Measurements from ENCODE around the gene CEP164.
"Not testable (repeated sequence)": the region's sequence is repeated elsewhere in the genome, so short reads cannot be mapped to it uniquely, and the experiment has no call there.

Gene CEP164

DNA sequence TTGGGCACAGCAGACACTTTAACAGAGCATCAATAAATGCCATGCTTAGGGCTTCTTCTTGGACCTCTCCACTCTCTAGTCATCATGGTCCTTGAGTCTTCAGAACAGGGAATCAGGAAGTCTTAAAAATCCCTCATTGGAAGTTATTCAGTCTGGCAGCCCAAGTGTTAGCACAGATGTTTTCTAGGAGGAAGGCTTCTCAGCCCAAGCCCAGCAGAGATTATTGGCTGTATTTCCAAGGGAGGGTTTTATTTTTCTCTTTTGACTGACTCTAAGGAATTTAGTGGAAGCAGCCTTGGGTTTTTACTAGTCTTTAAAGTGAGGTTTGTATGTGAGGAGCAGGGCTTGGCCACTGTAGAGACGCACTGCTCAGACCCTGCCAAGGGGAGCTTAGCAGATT is 41.9 kb downstream of the CEP164 start:
- peak; percentile 36 for DNase-seq

DNA sequence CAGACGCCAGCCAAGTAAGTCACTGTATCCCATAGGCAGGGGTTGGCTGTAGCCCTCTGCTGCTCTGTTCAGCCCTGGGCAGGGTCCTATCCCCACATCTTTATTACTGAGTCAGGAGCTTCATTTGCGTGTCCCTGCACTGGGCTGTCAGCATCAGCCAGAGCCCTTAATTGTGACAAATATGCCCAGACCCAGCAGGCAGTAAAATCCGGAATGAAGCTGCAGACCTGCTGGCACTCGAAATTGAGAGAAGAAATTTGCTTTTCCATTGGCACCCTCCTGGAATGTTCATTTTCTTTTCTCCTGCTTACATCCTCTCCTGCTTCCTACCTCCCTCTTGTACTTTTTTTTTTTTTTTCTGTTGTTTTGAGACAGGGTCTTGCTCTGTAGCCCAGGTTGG is 43.8 kb downstream of the CEP164 start:
- DNase-seq, result no peak

DNA sequence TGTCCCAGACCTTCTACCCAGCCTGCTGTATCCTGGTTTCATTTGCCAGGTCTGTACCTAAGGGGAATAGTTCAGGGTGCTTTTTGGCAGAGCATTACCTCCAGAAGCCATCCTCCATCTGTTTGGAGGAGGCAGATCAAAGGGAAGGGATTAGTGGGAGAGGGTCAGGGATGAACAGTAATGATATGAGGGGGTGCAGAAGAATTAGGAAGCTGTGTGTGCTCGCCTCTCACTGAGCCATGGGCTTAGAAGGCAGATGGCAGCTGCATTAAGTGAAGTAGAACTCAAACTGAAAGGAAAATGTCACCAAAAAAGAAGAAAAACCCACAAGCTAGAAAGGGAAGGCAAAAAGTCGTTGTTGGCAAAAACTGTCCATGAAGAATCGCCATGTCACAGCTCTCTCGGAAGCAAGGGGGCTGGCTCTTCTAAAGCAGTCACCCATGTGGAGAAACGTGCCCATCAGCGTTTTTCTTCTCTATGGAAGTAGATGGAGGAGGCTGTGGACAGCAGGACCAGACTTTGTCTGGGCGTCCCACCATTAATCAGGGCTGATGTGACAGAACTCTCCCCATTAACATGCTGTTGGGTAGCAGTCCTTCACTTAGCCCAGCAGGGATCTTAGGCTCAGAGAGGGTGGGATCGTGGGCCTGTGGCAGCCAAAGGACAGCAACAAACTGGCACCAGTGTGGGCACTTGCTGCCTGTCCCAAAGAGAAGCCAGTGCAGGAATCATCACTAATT is 46.8 kb downstream of the CEP164 start:
- DNase-seq, result no peak

DNA sequence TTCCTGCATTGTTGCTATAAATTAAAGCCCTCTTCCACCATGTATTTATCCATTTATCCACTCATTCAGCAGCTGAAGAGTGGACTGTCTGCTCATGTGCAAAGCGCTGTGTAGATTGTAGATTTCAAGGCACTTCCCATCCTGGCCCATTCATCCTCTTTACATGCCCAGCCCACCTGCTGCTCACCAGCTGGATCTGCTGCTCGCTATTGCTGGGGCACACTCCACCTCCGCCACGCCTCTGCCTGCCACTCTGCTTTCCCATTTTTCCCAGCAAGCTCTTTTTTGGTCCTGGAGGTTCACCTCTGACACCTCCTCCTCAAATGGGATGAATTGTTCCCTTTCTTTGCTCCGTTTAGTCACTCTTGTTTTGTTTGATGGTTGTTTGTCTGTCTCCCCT is 48.3 kb downstream of the CEP164 start:
- DNase-seq, result no peak

DNA sequence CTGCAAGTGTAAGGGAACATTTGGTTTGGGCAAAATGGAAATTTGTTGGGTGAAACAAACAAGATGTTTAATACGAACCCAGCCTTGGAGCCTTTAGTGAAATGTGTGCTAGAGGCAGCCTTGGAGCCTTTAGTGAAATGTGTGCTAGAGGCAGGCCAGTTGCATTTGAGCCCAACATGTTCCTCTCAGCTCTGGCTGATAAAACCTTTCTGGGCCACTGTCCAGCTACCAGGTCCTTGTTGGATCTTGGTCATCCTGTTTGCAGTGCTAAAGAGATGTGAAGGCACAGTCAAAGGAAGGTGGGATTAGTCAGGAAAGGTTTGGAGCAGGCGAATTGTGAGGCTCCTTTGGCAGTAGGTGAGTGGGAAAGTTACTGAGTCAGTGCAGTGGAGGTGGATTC is 48.9 kb downstream of the CEP164 start:
- no peak for DNase-seq

DNA sequence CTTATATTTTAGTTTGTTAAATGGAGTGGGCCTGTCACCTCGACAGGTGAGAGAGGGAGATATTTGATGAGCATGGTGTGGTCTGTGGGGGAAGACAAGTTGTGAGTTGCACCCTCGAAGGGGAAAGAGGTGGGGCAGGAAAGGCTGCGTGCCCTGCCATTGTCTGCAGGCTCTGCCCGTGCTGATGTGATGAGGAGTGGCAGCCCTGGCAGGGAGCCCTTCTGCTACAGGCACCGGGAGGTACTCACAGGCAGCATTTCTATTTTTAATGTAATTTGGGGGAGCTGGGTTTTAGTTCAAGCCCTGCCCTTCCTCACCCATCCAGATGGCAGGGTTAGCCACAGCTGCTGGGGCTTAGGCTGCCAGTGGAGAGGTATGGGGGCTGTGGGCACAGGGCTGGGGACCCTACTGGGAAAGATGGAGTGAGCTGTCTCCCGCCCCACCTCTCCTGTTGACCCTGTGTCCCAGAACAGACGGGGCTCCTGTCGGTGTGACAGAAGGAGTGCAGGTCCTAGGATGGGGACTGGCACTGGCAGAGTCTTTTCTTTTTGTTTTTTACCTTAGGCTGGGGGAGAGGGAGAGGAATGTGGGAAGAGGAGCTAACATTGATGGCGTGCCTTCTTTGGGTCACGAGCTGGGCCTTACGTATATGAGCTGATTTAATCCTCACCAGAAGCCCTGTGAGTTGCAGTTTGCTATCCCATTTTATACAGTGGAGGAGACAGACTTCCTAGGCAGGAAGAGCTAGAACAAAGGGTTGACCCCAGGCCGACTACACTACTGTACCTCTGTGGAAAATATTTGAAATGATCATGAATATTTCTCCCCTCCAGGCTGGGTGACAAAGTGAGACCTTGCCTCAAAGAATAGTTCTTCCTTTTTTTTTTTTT is 51.6 kb downstream of the CEP164 start:
- DNase-seq, result no peak

DNA sequence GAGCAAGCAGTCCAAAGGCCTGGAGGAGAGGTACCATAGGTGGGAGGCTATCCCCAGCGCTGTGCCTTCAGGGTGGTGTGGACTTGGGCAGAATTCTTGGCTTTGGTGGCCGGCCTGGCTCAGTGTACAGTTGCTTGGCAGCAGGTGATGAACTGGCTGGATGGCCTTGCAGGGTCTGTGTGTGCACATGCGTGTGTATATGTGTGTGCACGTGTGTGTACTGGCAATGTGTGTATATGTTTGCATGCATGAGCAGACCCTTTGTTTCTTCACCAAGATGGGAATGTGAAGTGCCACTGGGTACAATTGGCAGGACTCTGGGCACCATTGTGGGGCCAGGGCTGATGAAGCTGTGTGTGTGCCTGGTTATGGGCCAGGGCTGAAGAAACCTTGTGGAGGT is 53.0 kb downstream of the CEP164 start:
- DNase-seq, result no peak

DNA sequence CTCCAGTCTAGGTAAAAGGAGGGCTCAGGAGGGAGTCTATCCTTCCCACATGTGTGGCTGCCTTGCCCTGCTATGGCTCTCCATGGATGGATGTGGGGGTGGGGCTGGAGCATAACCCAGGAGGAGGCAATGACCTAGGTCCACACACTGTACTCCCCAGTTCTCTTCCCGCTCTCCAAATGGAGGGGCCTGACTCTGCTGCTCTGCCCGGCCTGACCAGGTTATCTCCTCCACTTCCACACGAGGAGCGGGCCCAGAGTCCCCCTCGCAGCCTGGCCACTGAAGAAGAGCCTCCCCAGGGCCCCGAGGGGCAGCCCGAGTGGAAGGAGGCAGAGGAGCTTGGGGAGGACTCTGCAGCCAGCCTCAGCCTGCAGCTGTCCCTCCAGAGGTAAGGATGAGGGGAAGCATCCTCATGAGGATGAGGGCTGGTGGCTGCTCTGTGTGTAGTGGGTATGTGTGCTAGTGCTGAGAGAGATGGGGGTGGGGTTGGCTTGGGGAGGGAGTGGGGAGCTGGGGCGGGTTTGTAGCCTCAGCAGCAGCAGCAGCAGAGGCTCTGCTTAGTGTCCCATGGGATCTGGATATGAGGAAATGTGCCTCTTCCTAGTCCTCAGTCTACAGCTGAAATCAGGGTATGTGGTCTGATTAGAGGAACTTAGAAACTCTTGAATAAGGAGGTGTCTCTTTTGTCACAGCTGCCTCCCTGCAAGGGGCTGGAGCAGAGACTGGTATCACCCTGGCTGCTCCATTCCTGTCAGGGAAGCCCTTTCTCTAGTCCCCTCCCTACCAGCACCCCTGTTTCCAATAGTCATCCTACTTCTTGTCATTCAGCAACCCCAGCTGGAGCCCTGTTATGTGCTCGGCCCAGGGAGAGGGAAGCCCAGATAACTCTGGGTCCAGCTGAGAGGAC is 54.1 kb downstream of the CEP164 start:
- no peak for DNase-seq

DNA sequence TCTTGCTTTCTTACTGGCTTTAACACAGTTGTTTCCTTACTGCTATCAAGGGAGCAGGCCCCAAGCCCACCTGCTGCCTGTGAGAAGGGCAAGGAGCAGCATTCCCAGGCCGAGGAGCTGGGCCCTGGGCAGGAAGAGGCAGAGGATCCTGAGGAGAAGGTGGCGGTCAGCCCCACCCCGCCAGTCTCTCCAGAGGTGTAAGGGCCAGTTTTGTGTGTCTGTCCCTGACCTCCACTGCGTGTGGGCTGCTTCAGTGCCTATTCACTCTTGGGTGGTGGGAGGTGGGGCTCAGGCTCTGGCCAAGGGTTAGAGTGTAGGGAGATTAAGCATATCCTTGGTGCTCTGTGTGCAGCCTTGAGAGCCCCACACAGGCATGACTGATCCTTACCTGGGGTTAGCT is 55.1 kb downstream of the CEP164 start:
- no peak for DNase-seq

DNA sequence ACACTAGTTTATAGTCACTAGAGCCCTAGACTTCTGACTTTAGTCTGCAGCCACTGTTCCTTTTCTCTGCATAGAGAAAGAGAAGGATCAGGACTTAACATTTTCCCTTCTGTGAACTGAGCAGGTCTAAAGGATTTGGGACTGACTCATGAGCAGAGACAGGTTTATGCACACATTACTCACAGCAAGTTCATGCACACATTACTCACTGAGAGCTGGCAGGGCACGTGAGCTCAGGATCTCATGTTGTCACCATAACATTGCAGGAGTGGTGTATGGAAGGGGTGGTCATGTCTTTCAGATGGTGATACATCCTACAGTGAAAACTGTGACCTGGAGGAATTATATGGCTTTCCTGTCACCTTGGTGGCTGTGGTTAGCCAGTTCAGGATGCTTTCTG is 56.4 kb downstream of the CEP164 start:
- no peak for DNase-seq

DNA sequence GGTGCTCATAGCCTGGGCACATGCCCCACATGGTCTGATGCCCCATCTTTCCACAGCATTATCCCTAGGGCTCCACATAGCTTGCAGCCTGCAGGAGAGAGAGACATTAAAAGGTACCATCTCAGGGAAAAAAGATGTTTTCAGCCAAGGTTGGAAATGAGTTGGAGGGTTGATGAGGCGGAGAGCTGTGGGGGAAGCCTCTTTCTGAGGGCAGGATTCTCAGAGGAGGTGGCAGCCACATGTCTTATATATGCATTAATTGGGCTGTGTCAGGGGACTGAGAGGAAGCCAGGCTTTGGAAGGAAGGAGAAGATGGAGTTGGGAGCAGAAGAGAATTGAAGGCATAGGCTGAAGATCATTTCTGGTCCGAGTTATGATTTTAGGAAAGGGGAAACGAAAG is 57.8 kb downstream of the CEP164 start:
- no peak for DNase-seq

DNA sequence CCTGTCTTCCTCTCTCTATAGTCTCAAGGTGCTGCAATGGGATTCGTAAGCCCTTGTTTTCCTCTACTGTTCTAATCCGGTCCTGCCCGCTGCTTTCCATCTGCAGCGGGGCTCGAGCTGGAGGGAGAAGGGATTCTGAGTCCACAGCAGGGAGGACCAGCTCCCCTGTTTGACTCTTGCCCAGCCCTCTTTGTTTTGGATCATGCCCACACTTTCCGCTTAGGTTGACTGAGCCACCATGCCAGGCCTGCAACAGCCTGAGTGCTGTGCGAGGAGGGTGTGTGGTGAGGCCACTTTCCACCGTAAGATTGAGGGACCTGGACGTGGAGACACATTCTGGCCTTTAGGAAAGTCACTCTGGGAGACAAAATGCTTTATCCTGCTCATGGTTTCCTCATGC is 58.3 kb downstream of the CEP164 start:
- no peak for DNase-seq

DNA sequence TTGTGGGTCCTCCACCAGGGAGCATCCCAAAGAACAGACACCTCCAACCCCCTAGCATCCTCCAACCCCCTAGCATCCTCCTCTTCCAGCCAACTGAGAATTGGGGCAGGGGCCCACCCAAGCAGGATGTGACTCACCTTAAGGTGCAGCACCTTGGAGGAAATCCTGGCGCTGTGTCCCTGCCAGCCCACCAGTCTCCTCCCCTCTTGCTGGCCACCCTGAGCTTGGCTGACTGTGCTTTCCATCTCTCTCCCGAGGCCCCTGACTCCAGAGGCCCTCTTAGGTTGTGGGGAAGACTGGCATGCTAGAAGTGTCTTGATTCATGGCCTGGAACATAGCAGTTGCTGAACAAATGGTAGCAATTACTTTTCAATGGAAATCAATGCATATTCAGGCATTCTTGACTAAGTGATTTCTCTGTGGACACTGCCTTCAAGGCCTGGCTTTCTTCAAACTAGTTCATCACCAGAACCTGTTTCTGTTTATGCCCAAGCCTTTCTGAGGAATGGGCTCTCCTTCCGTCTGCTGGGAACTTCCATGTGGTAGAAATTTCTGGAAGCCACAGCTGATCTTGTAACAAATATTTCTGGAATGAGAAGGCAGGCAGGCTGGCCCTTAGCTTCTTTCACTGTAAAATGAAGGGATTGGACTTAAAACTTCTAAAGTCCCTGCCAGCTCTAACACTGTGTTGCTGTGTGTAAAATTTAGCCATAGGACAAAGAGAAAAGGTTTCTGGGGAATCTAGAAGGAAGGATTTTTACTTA is 60.5 kb downstream of the CEP164 start:
- DNase-seq, result no peak

DNA sequence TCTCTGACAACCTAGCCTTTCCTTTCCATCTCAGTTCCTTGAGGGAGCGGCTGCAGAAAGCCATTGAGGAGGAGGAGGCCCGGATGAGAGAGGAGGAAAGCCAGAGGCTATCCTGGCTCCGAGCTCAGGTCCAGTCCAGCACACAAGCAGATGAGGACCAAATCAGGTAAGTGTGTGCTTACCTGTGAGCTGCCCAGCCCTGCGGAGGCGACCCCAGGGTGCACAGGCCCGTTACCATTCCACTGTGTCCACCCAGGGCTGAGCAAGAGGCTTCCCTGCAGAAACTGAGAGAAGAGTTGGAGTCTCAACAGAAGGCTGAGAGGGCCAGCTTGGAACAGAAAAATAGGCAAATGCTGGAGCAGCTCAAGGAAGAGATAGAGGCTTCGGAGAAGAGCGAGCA is 63.1 kb downstream of the CEP164 start:
- no peak for DNase-seq

DNA sequence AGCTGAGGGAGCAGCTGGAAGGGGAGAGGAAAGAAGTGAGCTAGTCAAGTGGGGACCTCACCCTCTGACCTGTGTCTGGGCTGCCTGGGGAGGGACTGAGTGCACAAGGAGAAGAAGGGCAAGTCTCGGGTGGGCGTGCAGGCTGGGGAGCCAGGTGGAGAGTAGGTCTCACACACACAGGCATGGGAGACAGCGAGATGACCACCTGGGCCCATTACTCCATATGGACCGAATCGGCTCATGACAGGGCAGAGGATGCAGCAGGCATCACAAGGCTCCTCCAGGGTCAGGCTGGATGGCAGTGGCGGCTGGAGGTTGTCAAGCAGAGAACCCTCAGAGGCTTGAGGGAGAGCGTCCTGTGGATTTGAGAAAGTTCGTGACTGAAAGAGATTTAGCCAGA is 63.5 kb downstream of the CEP164 start:
- DNase-seq, result no peak

DNA sequence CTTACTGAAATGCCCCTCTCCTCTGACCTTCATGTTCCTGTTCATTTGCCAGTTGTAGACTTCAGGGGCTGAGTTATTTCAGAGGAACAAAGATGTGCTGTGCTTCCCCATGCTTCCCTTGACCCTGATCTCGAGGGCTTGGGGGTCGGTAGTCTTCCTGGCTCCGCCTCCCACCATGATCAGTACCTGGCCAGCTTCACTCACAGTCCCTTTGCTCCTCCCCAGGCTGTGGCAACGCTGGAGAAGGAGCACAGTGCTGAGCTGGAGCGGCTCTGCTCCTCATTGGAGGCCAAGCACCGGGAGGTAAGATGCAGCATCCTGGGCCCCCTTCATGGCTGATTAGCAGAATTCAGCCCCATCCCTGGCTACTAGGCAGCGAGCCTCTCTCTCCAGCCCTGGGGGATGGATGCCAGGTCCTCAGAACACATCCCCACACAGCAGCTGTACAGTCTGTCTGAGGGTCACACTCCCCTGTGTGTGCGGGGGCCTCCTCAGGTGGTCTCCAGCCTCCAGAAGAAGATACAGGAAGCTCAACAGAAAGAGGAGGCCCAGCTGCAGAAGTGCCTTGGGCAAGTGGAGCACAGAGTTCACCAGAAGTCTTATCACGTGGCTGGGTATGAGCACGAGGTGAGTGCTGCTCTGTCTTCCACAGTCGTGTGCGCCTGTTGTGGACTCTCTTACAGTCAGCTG is 64.5 kb downstream of the CEP164 start:
- no peak for DNase-seq

DNA sequence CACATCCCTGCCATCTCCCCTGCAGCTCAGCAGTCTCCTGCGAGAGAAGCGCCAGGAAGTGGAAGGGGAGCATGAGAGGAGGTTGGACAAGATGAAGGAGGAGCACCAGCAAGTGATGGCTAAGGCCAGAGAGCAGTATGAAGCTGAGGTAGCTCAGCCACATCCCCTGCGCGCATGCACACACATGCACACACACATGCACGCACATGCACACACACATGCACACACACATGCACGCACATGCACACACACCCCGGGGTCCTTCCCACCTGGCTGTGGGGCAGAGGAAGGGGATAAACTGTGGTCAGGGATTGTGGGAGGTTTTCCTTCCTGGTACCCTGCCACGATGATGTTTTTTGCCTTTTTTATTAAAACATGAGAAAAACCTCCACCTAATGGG is 65.3 kb downstream of the CEP164 start:
- DNase-seq, result no peak

DNA sequence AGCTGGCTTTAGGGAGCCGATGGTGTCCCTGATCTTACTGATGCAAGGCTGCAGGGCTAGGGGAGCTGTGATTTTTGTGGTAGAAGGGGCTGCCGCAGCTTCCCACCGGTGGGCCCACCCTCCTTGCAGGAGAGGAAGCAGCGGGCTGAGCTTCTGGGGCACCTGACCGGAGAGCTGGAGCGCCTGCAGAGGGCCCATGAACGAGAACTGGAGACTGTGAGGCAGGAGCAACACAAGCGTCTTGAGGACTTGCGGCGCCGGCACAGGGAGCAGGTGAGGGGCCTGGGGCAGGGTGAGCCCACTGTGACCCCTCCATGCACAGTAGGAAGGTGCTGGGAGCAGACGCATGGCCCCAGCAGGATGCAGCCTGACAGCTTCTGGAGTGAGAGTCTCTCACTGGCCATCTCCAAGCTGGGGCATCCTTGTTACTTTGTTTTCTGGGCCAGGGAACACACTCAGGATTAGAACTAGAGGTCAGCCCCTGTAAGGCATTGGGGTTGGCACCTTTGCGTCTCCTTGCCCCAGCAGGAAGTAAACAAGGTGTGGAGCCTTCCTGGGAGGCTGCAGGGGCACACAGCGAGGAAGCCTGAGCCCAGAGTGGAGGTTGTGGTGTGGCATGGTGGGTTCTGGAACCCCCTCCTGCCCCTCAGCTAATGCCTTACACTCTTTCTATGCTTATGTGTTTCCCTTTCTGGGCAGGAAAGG is 66.7 kb downstream of the CEP164 start:
- DNase-seq, result no peak

DNA sequence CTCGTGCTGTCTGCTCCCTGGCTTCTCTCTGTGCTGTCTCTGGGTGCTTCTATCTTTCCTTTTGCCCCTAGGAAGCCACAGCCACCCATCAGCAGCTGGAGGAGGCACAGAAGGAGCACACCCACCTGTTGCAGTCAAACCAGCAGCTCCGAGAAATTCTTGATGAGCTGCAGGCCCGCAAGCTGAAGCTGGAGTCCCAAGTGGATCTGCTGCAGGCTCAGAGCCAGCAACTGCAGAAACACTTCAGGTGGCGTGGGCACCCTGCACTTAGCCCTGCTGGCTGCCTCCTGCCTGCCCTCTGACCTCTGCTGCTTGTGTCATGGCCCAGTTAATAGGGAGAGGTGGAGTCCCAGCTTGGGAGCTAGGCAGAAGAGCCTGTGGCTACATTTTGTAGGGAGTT is 67.8 kb downstream of the CEP164 start:
- no peak for DNase-seq

DNA sequence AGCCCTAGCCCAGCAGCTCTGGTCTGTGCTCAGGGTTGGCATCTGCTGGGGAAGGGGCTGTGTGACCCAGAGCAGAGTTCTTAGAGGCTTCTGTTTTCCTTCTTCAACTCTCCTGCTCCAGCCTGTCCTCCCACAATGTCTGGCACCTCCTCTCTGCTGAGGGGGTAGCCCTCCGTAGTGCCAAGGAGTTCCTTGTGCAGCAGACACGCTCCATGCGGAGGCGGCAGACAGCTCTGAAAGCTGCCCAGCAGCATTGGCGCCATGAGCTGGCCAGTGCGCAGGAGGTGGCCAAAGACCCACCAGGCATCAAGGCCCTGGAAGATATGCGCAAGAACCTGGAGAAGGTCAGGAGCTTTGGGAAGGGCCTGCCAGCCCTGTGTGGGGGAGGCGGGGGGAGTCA is 69.3 kb downstream of the CEP164 start:
- no peak for DNase-seq

DNA sequence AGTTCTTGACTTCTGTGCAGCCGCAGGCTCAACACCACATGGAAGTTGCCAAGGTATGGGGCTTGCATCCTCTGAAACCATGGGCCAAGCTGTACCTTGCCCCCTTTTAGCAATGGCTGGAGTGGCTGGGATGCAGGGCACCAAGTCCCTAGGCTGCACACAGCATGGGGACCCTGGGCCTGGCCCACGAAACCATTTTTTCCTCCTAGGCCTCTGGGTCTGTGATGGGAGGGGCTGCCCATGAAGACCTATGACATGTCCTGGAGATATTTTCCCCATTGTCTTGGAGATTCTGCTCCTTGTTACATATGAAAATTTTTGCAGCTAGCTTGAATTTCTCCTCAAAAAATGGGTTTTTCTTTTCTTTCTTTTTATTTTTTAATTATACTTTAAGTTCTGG is 71.0 kb downstream of the CEP164 start:
- not testable (repeated sequence) for DNase-seq

Measured in femur (tissue), 1 donor.